GM19468 (cell line): ENCODE data around the gene ALOX15.
"Not testable (repeated sequence)": the region's sequence is repeated elsewhere in the genome, so short reads cannot be mapped to it uniquely, and the experiment has no call there.

Source experiments
- ATAC-seq: cut with Tn5 transposase; IDR thresholded peaks from one replicate; pipeline ENCODE4 v1.9.1; 2021; ENCODE audit warnings: mild to moderate bottlenecking, moderate library complexity, moderate number of reproducible peaks; ENCODE audit not compliant: unreplicated experiment; ENCODE audit errors: extremely low read depth

ALOX15 gene

GRCh38 chr17:4655933-4656332 is 14.5 kb upstream of the ALOX15 start:
- not testable (repeated sequence) for ATAC-seq

- ATAC-seq = no peak
Observed at GRCh38 chr17:4652997-4653396, 11.5 kb upstream of the ALOX15 start.

- ATAC-seq = no peak
Observed at GRCh38 chr17:4648741-4649140, 7.3 kb upstream of the ALOX15 start.

- ATAC-seq = no peak
Observed at GRCh38 chr17:4645642-4646041, 4.2 kb upstream of the ALOX15 start.

GRCh38 chr17:4643676-4644075 is 2.2 kb upstream of the ALOX15 start:
- ATAC-seq = no peak

- ATAC-seq = no peak
Observed at GRCh38 chr17:4642286-4642685, 808 bp upstream of the ALOX15 start.

- ATAC-seq = not testable (repeated sequence)
Observed at GRCh38 chr17:4640569-4641188, 799 bp downstream of the ALOX15 start.

- not testable (repeated sequence) for ATAC-seq
Observed at GRCh38 chr17:4639301-4640059, 2.0 kb downstream of the ALOX15 start.

GRCh38 chr17:4638766-4639165 is 2.7 kb downstream of the ALOX15 start:
- not testable (repeated sequence) for ATAC-seq

- no peak for ATAC-seq
Observed at GRCh38 chr17:4636474-4637100, 4.9 kb downstream of the ALOX15 start.

- ATAC-seq = no peak
Observed at GRCh38 chr17:4635823-4636375, 5.6 kb downstream of the ALOX15 start.

- no peak for ATAC-seq
Observed at GRCh38 chr17:4634976-4635375, 6.5 kb downstream of the ALOX15 start.

- ATAC-seq = no peak
Observed at GRCh38 chr17:4633643-4634042, 7.8 kb downstream of the ALOX15 start.

- no peak for ATAC-seq
Observed at GRCh38 chr17:4632581-4632920, 8.9 kb downstream of the ALOX15 start.

GRCh38 chr17:4631836-4632580 is 9.5 kb downstream of the ALOX15 start:
- ATAC-seq = no peak

- no peak for ATAC-seq
Observed at GRCh38 chr17:4631431-4631830, 10.0 kb downstream of the ALOX15 start.

GRCh38 chr17:4626734-4627256 is 14.7 kb downstream of the ALOX15 start:
- no peak for ATAC-seq

GRCh38 chr17:4625181-4625617 is 16.3 kb downstream of the ALOX15 start:
- ATAC-seq = no peak

- not testable (repeated sequence) for ATAC-seq
Observed at GRCh38 chr17:4624451-4624911, 17.0 kb downstream of the ALOX15 start.

GRCh38 chr17:4623249-4623648 is 18.2 kb downstream of the ALOX15 start:
- ATAC-seq = no peak
